Measurements from ENCODE around the gene QSOX2. TPM values are rescaled to one million over a fixed set of nuclear protein-coding genes. Genes with fewer than 3 reads are reported as not detected.

QSOX2 gene
- 11.9 TPM for total RNA-seq

GRCh38 chr9:136245219-136246150 is at the start of gene QSOX2:
QSOX2 (minus strand) TSS chr9:136245812; CDS start chr9:136245803, 9 bp downstream.

GRCh38 chr9:136204838-136205706 is 40.5 kb downstream of the QSOX2 start, which contains the start of gene LHX3:
LHX3 (minus strand) TSS chr9:136205128; CDS start chr9:136205012, 116 bp downstream.

Other genes starting within 250 kb of the QSOX2 start
- 9.5 TPM for gene NACC2, start 150.5 kb downstream of the QSOX2 start, total RNA-seq
- 23.4 TPM for gene TMEM250, start 126.9 kb downstream of the QSOX2 start, total RNA-seq
- not detected for gene LHX3, start 40.7 kb downstream of the QSOX2 start, total RNA-seq
- gene CCDC187, start 58.3 kb upstream of the QSOX2 start, total RNA-seq, result 3.0 TPM
- gene GPSM1, start 81.7 kb upstream of the QSOX2 start, total RNA-seq, result 45.0 TPM
- 8.4 TPM for gene DNLZ, start 117.9 kb upstream of the QSOX2 start, total RNA-seq
- gene CARD9, start 127.9 kb upstream of the QSOX2 start, total RNA-seq, result 5.7 TPM
- gene SNAPC4, start 154.4 kb upstream of the QSOX2 start, total RNA-seq, result 9.6 TPM
- 37.8 TPM for gene ENTR1, start 164.8 kb upstream of the QSOX2 start, total RNA-seq
- 40.5 TPM for gene PMPCA, start 164.8 kb upstream of the QSOX2 start, total RNA-seq
- 13.0 TPM for gene INPP5E, start 194.0 kb upstream of the QSOX2 start, total RNA-seq
- gene SEC16A, start 237.2 kb upstream of the QSOX2 start, total RNA-seq, result 48.1 TPM